Suprapubic skin (tissue), 4 donors: Measurements from ENCODE around the gene ZNF724. TPM values are rescaled to one million over a fixed set of nuclear protein-coding genes. Genes with fewer than 3 reads are reported as not detected.
A peak's percentile ranks its signal among the peaks of the same experiment; 100 is the strongest.

Source experiments
- DNase-seq, 2 donors: peaks; one replicate each; pipeline ENCODE4 v3.0.0-alpha.2; 2019; ENCODE audit warnings: low spot score in 2 of 2
- H3K27ac ChIP-seq: fragments of 200-600 bp; sonication (generic); one replicate; pipeline ENCODE4 v1.5.1; 2019
- H3K27me3 ChIP-seq: fragments of 200-600 bp; sonication (generic); one replicate; pipeline ENCODE4 v1.5.1; 2019
- H3K36me3 ChIP-seq: fragments of 200-600 bp; sonication (generic); one replicate; pipeline ENCODE4 v1.5.1; 2019
- H3K4me1 ChIP-seq: fragments of 200-600 bp; sonication (generic); one replicate; pipeline ENCODE4 v1.5.1; 2019
- H3K4me3 ChIP-seq: fragments of 200-600 bp; sonication (generic); one replicate; pipeline ENCODE4 v1.5.1; 2019; ENCODE audit warnings: mild to moderate bottlenecking
- H3K9me3 ChIP-seq: fragments of 200-600 bp; sonication (generic); one replicate; pipeline ENCODE4 v1.5.1; 2019
- CTCF ChIP-seq, 2 donors: fragments of 200-600 bp in 1 of 2; fragments of 450-650 bp in 1 of 2; sonication (generic) in 1 of 2; IDR thresholded peaks; one replicate each; pipeline ENCODE4 v1.5.1; 2016 to 2019; ENCODE audit warnings: antibody characterized with exemption in 2 of 2, mild to moderate bottlenecking in 1 of 2, moderate library complexity in 1 of 2
- EP300 ChIP-seq: sonication (generic); formaldehyde crosslinking; IDR thresholded peaks from one replicate; pipeline ENCODE4 v1.6.1; 2017; ENCODE audit warnings: antibody characterized with exemption
- POLR2A ChIP-seq, 2 donors: fragments of 450-650 bp; IDR thresholded peaks; one replicate each; pipeline ENCODE4 v1.6.1; 2017; ENCODE audit warnings: antibody characterized with exemption in 2 of 2, mild to moderate bottlenecking in 2 of 2, moderate library complexity in 2 of 2
- POLR2AphosphoS5 ChIP-seq, 3 donors: sonication (generic); formaldehyde crosslinking; IDR thresholded peaks; one replicate each; pipeline ENCODE4 v1.6.1; 2017; ENCODE audit warnings: antibody characterized with exemption in 3 of 3
- WGBS: methylation state at CpG from one replicate; pipeline ENCODE4 v1.1.5; 2018; 5-methylcytosine and 5-hydroxymethylcytosine counted together
- total RNA-seq, 4 donors: library from RNA; depleted of rRNA; stranded (reverse); fragments of >200 nt; gene quantifications; one replicate each; pipeline ENCODE4 v1.1.0, GENCODE V29; 2016

Gene ZNF724
- total RNA-seq, 4 donors from 2014 or later: 2.3 to 3.9 (median 3.3) TPM

GRCh38 chr19:23273022-23273589, 22.9 kb upstream of the ZNF724 start:
- DNase-seq: no peak
- Histone ChIP-seq H3K27me3 (no peaks in the 10 kb centered on the region), H3K4me1 (peaks cover 14% of the 10 kb centered on the region), H3K9me3 (no peaks in the 10 kb centered on the region), H3K4me3 (peak overlapping the region; percentile 83), H3K27ac (peak overlapping the region; percentile 90), H3K36me3 (peaks cover 11% of the 10 kb centered on the region)
- under 1% methylated on average over 10 of the region's 10 CpGs for WGBS
- TF ChIP-seq POLR2A (IDR thresholded peaks at IDR 0.05): no peak

- Histone ChIP-seq H3K36me3 (peaks cover 53% of the 10 kb centered on the region), H3K9me3 (no peaks in the 10 kb centered on the region), H3K27me3 (no peaks in the 10 kb centered on the region), H3K4me3 (no peak overlapping the region), H3K4me1 (no peaks in the 10 kb centered on the region), H3K27ac (no peak overlapping the region)
- peak in 1 of 2 donors; percentile 1 for DNase-seq
- WGBS: 88% methylated on average over 2 of the region's 2 CpGs
- TF ChIP-seq POLR2AphosphoS5 (IDR thresholded peaks at IDR 0.05): no peak
- no peak for TF ChIP-seq CTCF (IDR thresholded peaks at IDR 0.05)
- TF ChIP-seq EP300: no peak
- no peak for TF ChIP-seq POLR2A (IDR thresholded peaks at IDR 0.05)
Observed at GRCh38 chr19:23263870-23264590, 13.8 kb upstream of the ZNF724 start.

GRCh38 chr19:23263396-23263795, 13.2 kb upstream of the ZNF724 start:
- no peak overlapping the region for H3K4me3 ChIP-seq
- H3K27ac ChIP-seq: no peak overlapping the region
- DNase-seq: peak in 1 of 2 donors; percentile 4
- no peaks in the 10 kb centered on the region for H3K9me3 ChIP-seq
- no peak for TF ChIP-seq POLR2AphosphoS5 (IDR thresholded peaks at IDR 0.05)
- no peak for TF ChIP-seq EP300
- TF ChIP-seq POLR2A (IDR thresholded peaks at IDR 0.05): no peak
- no peak for TF ChIP-seq CTCF (IDR thresholded peaks at IDR 0.05)
- H3K27me3 ChIP-seq: no peaks in the 10 kb centered on the region
- WGBS: 72% methylated on average over 2 of the region's 2 CpGs
- peaks cover 58% of the 10 kb centered on the region for H3K36me3 ChIP-seq
- no peaks in the 10 kb centered on the region for H3K4me1 ChIP-seq

- TF ChIP-seq POLR2AphosphoS5 (IDR thresholded peaks at IDR 0.05): no peak
- TF ChIP-seq EP300: no peak
- TF ChIP-seq POLR2A (IDR thresholded peaks at IDR 0.05): no peak
- no peak for TF ChIP-seq CTCF (IDR thresholded peaks at IDR 0.05)
- Histone ChIP-seq H3K4me3 (no peak overlapping the region), H3K27me3 (no peaks in the 10 kb centered on the region), H3K9me3 (no peaks in the 10 kb centered on the region), H3K27ac (no peak overlapping the region), H3K36me3 (peaks cover 53% of the 10 kb centered on the region), H3K4me1 (no peaks in the 10 kb centered on the region)
- 86% methylated on average over 5 of the region's 5 CpGs for WGBS
- no peak for DNase-seq
Observed at GRCh38 chr19:23262920-23263319, 12.7 kb upstream of the ZNF724 start.

- TF ChIP-seq POLR2AphosphoS5 (IDR thresholded peaks at IDR 0.05) (no peak), POLR2A (IDR thresholded peaks at IDR 0.05) (no peak), CTCF (IDR thresholded peaks at IDR 0.05) (no peak), EP300 (no peak)
- H3K4me3 ChIP-seq: no peak overlapping the region
- WGBS: 97% methylated on average over 3 of the region's 3 CpGs
Observed at GRCh38 chr19:23261496-23262020, 11.4 kb upstream of the ZNF724 start.

More at GRCh38 chr19:23261496-23262020, 11.4 kb upstream of the ZNF724 start:
- H3K36me3 ChIP-seq: peaks cover 40% of the 10 kb centered on the region
- no peaks in the 10 kb centered on the region for H3K4me1 ChIP-seq
- no peaks in the 10 kb centered on the region for H3K27me3 ChIP-seq
- H3K27ac ChIP-seq: no peak overlapping the region
- H3K9me3 ChIP-seq: no peaks in the 10 kb centered on the region
- DNase-seq: no peak
